ENCODE data around the gene PCGF3. TPM values are rescaled to one million over a fixed set of nuclear protein-coding genes. Genes with fewer than 3 reads are reported as not detected.
A peak's percentile ranks its signal among the peaks of the same experiment; 100 is the strongest.

The PCGF3 gene, protein sequence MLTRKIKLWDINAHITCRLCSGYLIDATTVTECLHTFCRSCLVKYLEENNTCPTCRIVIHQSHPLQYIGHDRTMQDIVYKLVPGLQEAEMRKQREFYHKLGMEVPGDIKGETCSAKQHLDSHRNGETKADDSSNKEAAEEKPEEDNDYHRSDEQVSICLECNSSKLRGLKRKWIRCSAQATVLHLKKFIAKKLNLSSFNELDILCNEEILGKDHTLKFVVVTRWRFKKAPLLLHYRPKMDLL
- total RNA-seq (2014; rRNA removed) (31.5 and 49.5 TPM in 2 replicates), Bru-seq, nascent RNA (percentile 62 among the genes with signal in this experiment), BruChase-seq, experiment 1, labeled RNA remaining after a 6-hour chase (percentile 76 among the genes with signal in this experiment), BruChase-seq, experiment 2, labeled RNA remaining after a 2-hour chase (percentile 72 among the genes with signal in this experiment)
- long read RNA-seq, full-length matches to known transcripts: 141 of 176 reads
- long read RNA-seq, partial matches to known transcripts: 23 of 176 reads
- long read RNA-seq, other reads (novel, unspliced or antisense): 12 of 176 reads

DNA sequence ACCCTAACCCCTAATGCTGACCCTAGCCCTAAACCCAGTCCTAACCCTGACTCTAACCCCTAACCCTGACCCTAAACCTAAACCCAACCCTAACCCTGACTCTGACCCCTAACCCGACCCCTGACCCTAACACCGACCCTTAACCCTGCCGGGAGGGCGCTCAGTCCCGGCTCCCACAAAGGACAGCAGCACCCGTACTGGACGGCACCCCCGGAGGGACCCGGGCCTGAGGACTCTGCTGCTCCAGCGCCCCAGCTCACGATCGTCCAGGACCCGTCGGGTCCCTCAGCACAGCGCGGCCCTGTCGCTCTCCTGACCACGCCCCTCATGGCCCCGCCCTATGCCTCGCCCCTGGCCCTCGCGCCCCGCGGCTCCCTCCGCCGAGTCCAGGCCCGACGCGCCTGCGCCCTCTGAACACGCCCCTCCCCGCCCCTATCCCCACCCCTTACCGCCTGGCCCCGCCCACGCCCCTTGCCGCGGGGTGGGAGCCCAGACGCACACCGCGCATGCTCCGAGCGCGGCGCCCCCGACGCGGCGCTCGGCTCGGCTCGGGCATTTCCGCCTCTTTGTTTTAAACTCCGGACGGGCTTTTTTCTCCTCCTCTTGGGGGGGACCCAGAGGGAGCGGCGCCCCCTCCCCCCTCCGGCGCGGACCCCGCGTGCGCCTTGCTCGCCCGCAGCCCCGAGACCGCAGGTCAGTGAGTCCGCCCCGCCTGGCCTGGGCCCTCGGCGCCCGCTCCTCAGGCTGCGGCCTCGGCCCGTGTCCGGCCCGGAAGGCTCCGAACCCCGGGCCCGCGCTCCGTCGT, at the start of gene PCGF3:
Gene PCGF3, plus strand, starts transcription at position 555 of the 805 bp plus-strand sequence. CDS start 27,849 bp downstream, outside the sequence.
- Histone ChIP-seq H3K9ac (ENCODE audit: low read length) (peak within 1 kb of the TSS; percentile 99), H3K4me3 (ENCODE audit: low read length) (peak within 1 kb of the TSS; percentile 85), H3K79me2 (ENCODE audit: low read length) (peaks cover 45% of the 10 kb centered on the region), H3K36me3 (ENCODE audit: low read depth, low read length) (no peaks in the 10 kb centered on the region), H3K4me1 (ENCODE audit: insufficient read depth, low read length) (no peaks in the 10 kb centered on the region), H4K20me1 (ENCODE audit: low read length) (no peaks in the 10 kb centered on the region), H3K27ac (ENCODE audit: low read length) (no peak within 1 kb of the TSS), H3K4me2 (ENCODE audit: low read length) (peak within 1 kb of the TSS; percentile 86), H3K9me2 (replicated peaks; ENCODE audit: low read length) (no peaks in the 10 kb centered on the region), H3K27me3 (ENCODE audit: low read length) (no peaks in the 10 kb centered on the region), H3F3A (ENCODE audit: low read length, unreplicated experiment) (no peaks in the 10 kb centered on the region), H3K9me3 (ENCODE audit: low read length) (no peaks in the 10 kb centered on the region), H2AFZ (ENCODE audit: low read length) (peak within 1 kb of the TSS; percentile 77; the same call in 1 of the 2 replicates)
- CTCF ChIA-PET: interaction anchor here (1.0 kb wide), 1 partner anchor 35 kb away, joined by 5 read pairs; no protein-coding TSS in a partner anchor
- POLR2A ChIA-PET (ENCODE audit: unreplicated experiment): no interaction called here
- no TSS peak for BruUV-seq (replicated peaks)
- intact Hi-C loops (cut with micrococcal nuclease): no loop called here
- DNase-seq (peak; percentile 89), ATAC-seq (peak; percentile 96)
- TF ChIP-seq, protein P1, sequence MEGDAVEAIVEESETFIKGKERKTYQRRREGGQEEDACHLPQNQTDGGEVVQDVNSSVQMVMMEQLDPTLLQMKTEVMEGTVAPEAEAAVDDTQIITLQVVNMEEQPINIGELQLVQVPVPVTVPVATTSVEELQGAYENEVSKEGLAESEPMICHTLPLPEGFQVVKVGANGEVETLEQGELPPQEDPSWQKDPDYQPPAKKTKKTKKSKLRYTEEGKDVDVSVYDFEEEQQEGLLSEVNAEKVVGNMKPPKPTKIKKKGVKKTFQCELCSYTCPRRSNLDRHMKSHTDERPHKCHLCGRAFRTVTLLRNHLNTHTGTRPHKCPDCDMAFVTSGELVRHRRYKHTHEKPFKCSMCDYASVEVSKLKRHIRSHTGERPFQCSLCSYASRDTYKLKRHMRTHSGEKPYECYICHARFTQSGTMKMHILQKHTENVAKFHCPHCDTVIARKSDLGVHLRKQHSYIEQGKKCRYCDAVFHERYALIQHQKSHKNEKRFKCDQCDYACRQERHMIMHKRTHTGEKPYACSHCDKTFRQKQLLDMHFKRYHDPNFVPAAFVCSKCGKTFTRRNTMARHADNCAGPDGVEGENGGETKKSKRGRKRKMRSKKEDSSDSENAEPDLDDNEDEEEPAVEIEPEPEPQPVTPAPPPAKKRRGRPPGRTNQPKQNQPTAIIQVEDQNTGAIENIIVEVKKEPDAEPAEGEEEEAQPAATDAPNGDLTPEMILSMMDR (conservative IDR thresholded peaks at IDR 0.05; ENCODE audit: low read depth, low read length): no peak
- no peak for TF ChIP-seq EZH2 (IDR thresholded peaks at IDR 0.05; ENCODE audit: low read length, unreplicated experiment)
- TF ChIP-seq EZH2phosphoT487 (IDR thresholded peaks at IDR 0.05; ENCODE audit: borderline replicate concordance, low read length): no peak

DNA sequence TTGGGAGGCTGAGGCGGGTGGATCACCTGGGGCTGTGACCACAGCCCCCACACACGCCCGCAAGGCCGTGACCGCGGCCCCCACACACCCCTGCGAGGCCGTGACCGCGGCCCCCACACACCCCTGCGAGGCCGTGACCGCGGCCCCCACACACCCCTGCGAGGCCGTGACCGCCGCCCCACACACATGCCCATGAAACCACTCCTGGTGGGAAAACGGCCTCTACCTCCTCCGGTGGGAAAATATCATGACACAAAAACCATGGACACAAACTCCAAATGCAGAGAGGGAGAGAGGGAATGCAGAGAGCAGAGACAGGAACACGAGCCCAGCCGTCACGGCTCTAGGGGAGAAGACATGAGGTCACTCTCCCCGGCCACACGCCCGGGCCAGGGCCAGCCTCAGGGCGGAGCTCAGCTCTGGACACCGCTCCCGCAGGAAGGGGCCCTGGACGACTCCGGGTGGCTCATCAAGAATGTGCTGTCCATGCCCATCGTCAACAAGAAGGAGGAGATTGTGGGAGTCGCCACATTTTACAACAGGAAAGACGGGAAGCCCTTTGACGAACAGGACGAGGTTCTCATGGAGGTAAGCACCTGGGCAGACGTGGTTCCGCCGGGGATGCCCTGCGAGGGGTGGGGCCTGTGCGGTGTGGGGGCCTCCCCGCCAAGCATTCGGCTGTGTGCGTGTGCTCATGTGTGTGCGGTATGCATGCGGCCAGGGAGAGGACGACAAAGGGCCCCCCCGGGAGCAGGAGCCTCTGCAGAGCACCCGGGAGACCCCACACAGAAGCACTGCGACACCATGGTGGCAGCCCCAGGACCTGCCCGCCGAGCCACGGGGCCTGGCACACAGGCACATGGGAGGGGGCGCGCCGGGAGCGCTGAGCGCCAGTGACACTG, 48.9 kb upstream of the PCGF3 start:
- Histone ChIP-seq H3K9ac (ENCODE audit: low read length) (no peak overlapping the region), H3K4me3 (ENCODE audit: low read length) (no peak overlapping the region), H3K4me2 (ENCODE audit: low read length) (no peak overlapping the region), H3K9me2 (replicated peaks; ENCODE audit: low read length) (no peaks in the 10 kb centered on the region), H3K79me2 (ENCODE audit: low read length) (no peaks in the 10 kb centered on the region), H3F3A (ENCODE audit: low read length, unreplicated experiment) (no peaks in the 10 kb centered on the region), H3K36me3 (ENCODE audit: low read depth, low read length) (no peaks in the 10 kb centered on the region), H3K27ac (ENCODE audit: low read length) (no peak overlapping the region), H3K4me1 (ENCODE audit: insufficient read depth, low read length) (no peaks in the 10 kb centered on the region), H3K27me3 (ENCODE audit: low read length) (no peaks in the 10 kb centered on the region), H3K9me3 (ENCODE audit: low read length) (no peaks in the 10 kb centered on the region), H2AFZ (ENCODE audit: low read length) (no peak overlapping the region), H4K20me1 (ENCODE audit: low read length) (no peaks in the 10 kb centered on the region)
- TF ChIP-seq EZH2phosphoT487 (IDR thresholded peaks at IDR 0.05; ENCODE audit: borderline replicate concordance, low read length) (no peak), EZH2 (IDR thresholded peaks at IDR 0.05; ENCODE audit: low read length, unreplicated experiment) (no peak)
- TF ChIP-seq, protein P1 (conservative IDR thresholded peaks at IDR 0.05; ENCODE audit: low read depth, low read length): no peak
- intact Hi-C loops (cut with micrococcal nuclease): no loop called here
- no TSS peak for BruUV-seq (replicated peaks)
- ChIA-PET CTCF (no interaction called here), POLR2A (ENCODE audit: unreplicated experiment) (no interaction called here)
- ATAC-seq (no peak), DNase-seq (no peak)
